GM12891 (cell line): ENCODE data around the gene IMP3.

Experiments
- DNase-seq: peaks from one replicate; pipeline ENCODE4 v3.0.0; 2011; ENCODE audit warnings: low spot score; ENCODE audit not compliant: insufficient read length
- FAIRE-seq: peaks from 2 replicates; lab custom pipeline; 2011; peaks lifted over from hg19 to GRCh38; lab: Jason Lieb, UNC
- PAX5 ChIP-seq: IDR thresholded peaks from 2 replicates; pipeline ENCODE4 v1.6.1; 2011; ENCODE audit warnings: low read length, moderate library complexity, mild to moderate bottlenecking; ENCODE audit not compliant: insufficient read depth, severe bottlenecking
- POLR2A ChIP-seq: IDR thresholded peaks from 2 replicates; pipeline ENCODE4 v1.6.1; 2011; ENCODE audit warnings: low read depth, low read length, control low read depth
- POLR2AphosphoS5 ChIP-seq: IDR thresholded peaks from 2 replicates; pipeline ENCODE4 v1.6.1; 2011; ENCODE audit warnings: low read depth, low read length, control low read depth
- POU2F2 ChIP-seq: IDR thresholded peaks from 2 replicates; pipeline ENCODE4 v1.6.1; 2011; ENCODE audit warnings: low read depth, mild to moderate bottlenecking, control low read depth, low read length, moderate library complexity
- SPI1 ChIP-seq: IDR thresholded peaks from 2 replicates; pipeline ENCODE4 v1.6.1; 2011; ENCODE audit warnings: low read depth, low read length, control low read depth
- TAF1 ChIP-seq: IDR thresholded peaks from 2 replicates; pipeline ENCODE4 v1.6.1; 2011; ENCODE audit warnings: low read depth, low read length, control low read depth

Gene IMP3

GRCh38 chr15:75631935-75632334 is 8.1 kb downstream of the IMP3 start:
- no peak for DNase-seq
- TF ChIP-seq SPI1: no peak
- TF ChIP-seq POLR2A: no peak
- no peak for TF ChIP-seq PAX5
- no peak for TF ChIP-seq POLR2AphosphoS5
- TF ChIP-seq POU2F2: no peak
- TF ChIP-seq TAF1: no peak
- no peak for FAIRE-seq

- FAIRE-seq (peak; percentile 91), DNase-seq (peak; percentile 97)
- TF ChIP-seq POLR2A (no peak; the same call in 1 of the 2 replicates), SPI1 (no peak), PAX5 (no peak), TAF1 (peak; percentile 54; the same call in 1 of the 2 replicates), POU2F2 (no peak), POLR2AphosphoS5 (peak; percentile 66; the same call in 1 of the 2 replicates)
Observed at GRCh38 chr15:75625542-75626347, 14.3 kb downstream of the IMP3 start, which contains the start of gene SNUPN. SNUPN (minus strand) TSS chr15:75625725; CDS start chr15:75621051, 4,674 bp downstream.

GRCh38 chr15:75622505-75622904 is 17.5 kb downstream of the IMP3 start:
- no peak for DNase-seq
- TF ChIP-seq POU2F2: no peak
- no peak for TF ChIP-seq POLR2A
- TF ChIP-seq PAX5: no peak
- TF ChIP-seq TAF1: no peak
- TF ChIP-seq POLR2AphosphoS5: no peak
- TF ChIP-seq SPI1: no peak

GRCh38 chr15:75620841-75621391 is 19.1 kb downstream of the IMP3 start:
- FAIRE-seq (no peak), DNase-seq (no peak)
- TF ChIP-seq POU2F2: no peak
- TF ChIP-seq TAF1: no peak
- no peak for TF ChIP-seq POLR2AphosphoS5
- TF ChIP-seq POLR2A: no peak
- no peak for TF ChIP-seq PAX5
- no peak for TF ChIP-seq SPI1

More at GRCh38 chr15:75622505-75622904, 17.5 kb downstream of the IMP3 start:
- no peak for FAIRE-seq

- DNase-seq: no peak
- TF ChIP-seq POLR2AphosphoS5: no peak
- no peak for TF ChIP-seq TAF1
- TF ChIP-seq POU2F2: no peak
- TF ChIP-seq POLR2A: no peak
- no peak for TF ChIP-seq SPI1
- TF ChIP-seq PAX5: no peak
- no peak for FAIRE-seq
Observed at GRCh38 chr15:75620058-75620820, 19.8 kb downstream of the IMP3 start.

GRCh38 chr15:75616766-75617165 is 23.3 kb downstream of the IMP3 start:
- DNase-seq: no peak
- FAIRE-seq: no peak
- TF ChIP-seq TAF1: no peak
- TF ChIP-seq POLR2AphosphoS5: no peak
- TF ChIP-seq PAX5: no peak
- TF ChIP-seq POLR2A: no peak
- no peak for TF ChIP-seq POU2F2
- no peak for TF ChIP-seq SPI1

GRCh38 chr15:75606711-75607699 is 33.0 kb downstream of the IMP3 start:
- no peak for DNase-seq
- TF ChIP-seq POLR2A (no peak), PAX5 (no peak), TAF1 (no peak), SPI1 (no peak), POU2F2 (no peak), POLR2AphosphoS5 (no peak)
- no peak for FAIRE-seq

GRCh38 chr15:75606026-75606425 is 34.0 kb downstream of the IMP3 start:
- TF ChIP-seq SPI1 (no peak), POLR2A (no peak), POLR2AphosphoS5 (no peak), POU2F2 (no peak), PAX5 (no peak), TAF1 (no peak)
- FAIRE-seq (no peak), DNase-seq (no peak)
